ENCODE measurements around the gene WWC2.

DNA sequence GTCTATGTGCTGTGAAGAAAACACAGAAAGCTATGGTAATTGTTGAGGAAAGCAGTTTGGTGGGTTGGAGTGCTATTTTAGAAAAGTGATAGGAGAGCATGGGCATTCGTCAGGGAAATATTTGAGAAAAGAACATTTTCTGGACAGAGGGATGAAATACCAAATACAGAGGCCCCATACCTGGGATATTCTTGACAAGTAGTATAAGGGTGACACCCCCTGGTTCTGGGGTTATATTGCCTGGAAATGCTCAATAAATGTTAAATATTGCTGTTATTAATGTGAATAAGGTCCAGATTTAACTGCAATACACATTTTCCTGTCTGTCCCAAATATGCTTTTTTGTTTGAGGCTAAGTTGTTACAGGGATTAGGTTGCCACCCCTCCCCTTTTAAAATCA, 42.9 kb downstream of the WWC2 start:
- TF ChIP-seq, protein P1, sequence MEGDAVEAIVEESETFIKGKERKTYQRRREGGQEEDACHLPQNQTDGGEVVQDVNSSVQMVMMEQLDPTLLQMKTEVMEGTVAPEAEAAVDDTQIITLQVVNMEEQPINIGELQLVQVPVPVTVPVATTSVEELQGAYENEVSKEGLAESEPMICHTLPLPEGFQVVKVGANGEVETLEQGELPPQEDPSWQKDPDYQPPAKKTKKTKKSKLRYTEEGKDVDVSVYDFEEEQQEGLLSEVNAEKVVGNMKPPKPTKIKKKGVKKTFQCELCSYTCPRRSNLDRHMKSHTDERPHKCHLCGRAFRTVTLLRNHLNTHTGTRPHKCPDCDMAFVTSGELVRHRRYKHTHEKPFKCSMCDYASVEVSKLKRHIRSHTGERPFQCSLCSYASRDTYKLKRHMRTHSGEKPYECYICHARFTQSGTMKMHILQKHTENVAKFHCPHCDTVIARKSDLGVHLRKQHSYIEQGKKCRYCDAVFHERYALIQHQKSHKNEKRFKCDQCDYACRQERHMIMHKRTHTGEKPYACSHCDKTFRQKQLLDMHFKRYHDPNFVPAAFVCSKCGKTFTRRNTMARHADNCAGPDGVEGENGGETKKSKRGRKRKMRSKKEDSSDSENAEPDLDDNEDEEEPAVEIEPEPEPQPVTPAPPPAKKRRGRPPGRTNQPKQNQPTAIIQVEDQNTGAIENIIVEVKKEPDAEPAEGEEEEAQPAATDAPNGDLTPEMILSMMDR (conservative IDR thresholded peaks at IDR 0.05; ENCODE audit: low read length) = no peak
- TF ChIP-seq EZH2phosphoT487 (IDR thresholded peaks at IDR 0.05; ENCODE audit: borderline replicate concordance, low read depth, low read length) = no peak
